A673 (cell line): ENCODE measurements around the gene GTF3C1.

Experiments used
- CTCF ChIP-seq: fragments of 300-800, 200-600 bp; sonication (generic); conservative IDR thresholded peaks from 2 replicates; pipeline ENCODE4 v1.5.1; 2017; ENCODE audit warnings: low read depth, mild to moderate bottlenecking, antibody characterized with exemption, low read length, moderate library complexity, mixed read lengths
- EZH2 ChIP-seq: fragments of 200-600 bp; sonication (generic); IDR thresholded peaks from 2 replicates; pipeline ENCODE4 v1.6.1; 2017; ENCODE audit warnings: borderline replicate concordance, low read depth, mild to moderate bottlenecking, mixed read lengths, antibody characterized with exemption, low read length; ENCODE audit not compliant: poor library complexity, severe bottlenecking

GRCh38 chr16:27421961-27422740, 127.6 kb downstream of the GTF3C1 start:
- TF ChIP-seq CTCF = no peak
- TF ChIP-seq EZH2 = no peak
